Measurements from ENCODE around the gene MSN. TPM values are rescaled to one million over a fixed set of nuclear protein-coding genes. Genes with fewer than 3 reads are reported as not detected.

Gene MSN
- polyA plus RNA-seq, 2 donors = 32.9 to 50.4 TPM

GRCh38 chrX:65731684-65732289 lies 64.3 kb downstream of the MSN start:
- Histone ChIP-seq H3K4me3 (ENCODE audit: low read depth in 1 of 2, low read length in 2 of 2) (no peak overlapping the region), H3K27ac (ENCODE audit: low read depth in 2 of 2, low read length in 1 of 2) (no peak overlapping the region), H3K9me3 (ENCODE audit: control insufficient read depth in 2 of 2, insufficient read depth in 1 of 2, low read depth in 1 of 2, low read length in 1 of 2) (no peaks in the 10 kb centered on the region), H3K4me1 (ENCODE audit: control insufficient read depth in 2 of 2, insufficient read depth in 2 of 2, low read length in 1 of 2) (no peaks in the 10 kb centered on the region), H3K36me3 (ENCODE audit: control insufficient read depth in 2 of 2, insufficient read depth in 2 of 2, low read length in 1 of 2) (peaks cover 6 to 15% of the 10 kb centered on the region in 2 donors), H3K27me3 (ENCODE audit: control insufficient read depth in 1 of 2, insufficient read depth in 2 of 2, low read length in 2 of 2) (no peaks in the 10 kb centered on the region)
- 55 to 82% methylated on average over 1 of the region's 1 CpG for whole genome bisulfite sequencing, 2 donors

GRCh38 chrX:65740909-65741308 lies 73.5 kb downstream of the MSN start:
- no peaks in the 10 kb centered on the region for H3K4me1 ChIP-seq (ENCODE audit: control insufficient read depth in 2 of 2, insufficient read depth in 2 of 2, low read length in 1 of 2)
- peaks cover 0 to 26% of the 10 kb centered on the region in 2 donors for H3K36me3 ChIP-seq (ENCODE audit: control insufficient read depth in 2 of 2, insufficient read depth in 2 of 2, low read length in 1 of 2)
- no peaks in the 10 kb centered on the region for H3K27me3 ChIP-seq (ENCODE audit: control insufficient read depth in 1 of 2, insufficient read depth in 2 of 2, low read length in 2 of 2)
- H3K27ac ChIP-seq (ENCODE audit: low read depth in 2 of 2, low read length in 1 of 2) = no peak overlapping the region
- no peaks in the 10 kb centered on the region for H3K9me3 ChIP-seq (ENCODE audit: control insufficient read depth in 2 of 2, insufficient read depth in 1 of 2, low read depth in 1 of 2, low read length in 1 of 2)
- H3K4me3 ChIP-seq (ENCODE audit: low read depth in 1 of 2, low read length in 2 of 2) = no peak overlapping the region

GRCh38 chrX:65741823-65742222 lies 74.4 kb downstream of the MSN start:
- WGBS, 2 donors = 63 to 68% methylated on average over 2 of the region's 2 CpGs
- H3K4me1 ChIP-seq (ENCODE audit: control insufficient read depth in 2 of 2, insufficient read depth in 2 of 2, low read length in 1 of 2) = no peaks in the 10 kb centered on the region
- H3K27ac ChIP-seq (ENCODE audit: low read depth in 2 of 2, low read length in 1 of 2) = no peak overlapping the region
- no peaks in the 10 kb centered on the region for H3K9me3 ChIP-seq (ENCODE audit: control insufficient read depth in 2 of 2, insufficient read depth in 1 of 2, low read depth in 1 of 2, low read length in 1 of 2)
- H3K36me3 ChIP-seq (ENCODE audit: control insufficient read depth in 2 of 2, insufficient read depth in 2 of 2, low read length in 1 of 2) = peaks cover 0 to 22% of the 10 kb centered on the region in 2 donors
- H3K4me3 ChIP-seq (ENCODE audit: low read depth in 1 of 2, low read length in 2 of 2) = no peak overlapping the region
- no peaks in the 10 kb centered on the region for H3K27me3 ChIP-seq (ENCODE audit: control insufficient read depth in 1 of 2, insufficient read depth in 2 of 2, low read length in 2 of 2)

- H3K27me3 ChIP-seq (ENCODE audit: control insufficient read depth in 1 of 2, insufficient read depth in 2 of 2, low read length in 2 of 2) = no peaks in the 10 kb centered on the region
- no peak overlapping the region for H3K27ac ChIP-seq (ENCODE audit: low read depth in 2 of 2, low read length in 1 of 2)
- 39 to 79% methylated on average over 1 of the region's 1 CpG for WGBS, 2 donors
- peaks cover 0 to 5% of the 10 kb centered on the region in 2 donors for H3K36me3 ChIP-seq (ENCODE audit: control insufficient read depth in 2 of 2, insufficient read depth in 2 of 2, low read length in 1 of 2)
- no peaks in the 10 kb centered on the region for H3K4me1 ChIP-seq (ENCODE audit: control insufficient read depth in 2 of 2, insufficient read depth in 2 of 2, low read length in 1 of 2)
- H3K4me3 ChIP-seq (ENCODE audit: low read depth in 1 of 2, low read length in 2 of 2) = no peak overlapping the region
- no peaks in the 10 kb centered on the region for H3K9me3 ChIP-seq (ENCODE audit: control insufficient read depth in 2 of 2, insufficient read depth in 1 of 2, low read depth in 1 of 2, low read length in 1 of 2)
Observed at GRCh38 chrX:65744965-65745364, 77.5 kb downstream of the MSN start.

GRCh38 chrX:65745427-65745826 lies 78.0 kb downstream of the MSN start:
- no peak overlapping the region for H3K27ac ChIP-seq (ENCODE audit: low read depth in 2 of 2, low read length in 1 of 2)
- H3K4me1 ChIP-seq (ENCODE audit: control insufficient read depth in 2 of 2, insufficient read depth in 2 of 2, low read length in 1 of 2) = no peaks in the 10 kb centered on the region
- H3K36me3 ChIP-seq (ENCODE audit: control insufficient read depth in 2 of 2, insufficient read depth in 2 of 2, low read length in 1 of 2) = peaks cover 0 to 3% of the 10 kb centered on the region in 2 donors
- H3K4me3 ChIP-seq (ENCODE audit: low read depth in 1 of 2, low read length in 2 of 2) = no peak overlapping the region
- no peaks in the 10 kb centered on the region for H3K27me3 ChIP-seq (ENCODE audit: control insufficient read depth in 1 of 2, insufficient read depth in 2 of 2, low read length in 2 of 2)
- WGBS, 2 donors = 52 to 60% methylated on average over 6 of the region's 6 CpGs
- H3K9me3 ChIP-seq (ENCODE audit: control insufficient read depth in 2 of 2, insufficient read depth in 1 of 2, low read depth in 1 of 2, low read length in 1 of 2) = no peaks in the 10 kb centered on the region

GRCh38 chrX:65745992-65746391 lies 78.5 kb downstream of the MSN start:
- no peak overlapping the region for H3K4me3 ChIP-seq (ENCODE audit: low read depth in 1 of 2, low read length in 2 of 2)
- peaks cover 0 to under 1% of the 10 kb centered on the region in 2 donors for H3K9me3 ChIP-seq (ENCODE audit: control insufficient read depth in 2 of 2, insufficient read depth in 1 of 2, low read depth in 1 of 2, low read length in 1 of 2)
- H3K4me1 ChIP-seq (ENCODE audit: control insufficient read depth in 2 of 2, insufficient read depth in 2 of 2, low read length in 1 of 2) = no peaks in the 10 kb centered on the region
- H3K27ac ChIP-seq (ENCODE audit: low read depth in 2 of 2, low read length in 1 of 2) = no peak overlapping the region
- H3K36me3 ChIP-seq (ENCODE audit: control insufficient read depth in 2 of 2, insufficient read depth in 2 of 2, low read length in 1 of 2) = no peaks in the 10 kb centered on the region
- 48 to 59% methylated on average over 5 of the region's 5 CpGs for WGBS, 2 donors
- H3K27me3 ChIP-seq (ENCODE audit: control insufficient read depth in 1 of 2, insufficient read depth in 2 of 2, low read length in 2 of 2) = no peaks in the 10 kb centered on the region

- Histone ChIP-seq H3K4me3 (ENCODE audit: low read depth in 1 of 2, low read length in 2 of 2) (no peak overlapping the region), H3K27me3 (ENCODE audit: control insufficient read depth in 1 of 2, insufficient read depth in 2 of 2, low read length in 2 of 2) (peaks cover 0 to 4% of the 10 kb centered on the region in 2 donors), H3K9me3 (ENCODE audit: control insufficient read depth in 2 of 2, insufficient read depth in 1 of 2, low read depth in 1 of 2, low read length in 1 of 2) (peaks cover 0 to 3% of the 10 kb centered on the region in 2 donors), H3K36me3 (ENCODE audit: control insufficient read depth in 2 of 2, insufficient read depth in 2 of 2, low read length in 1 of 2) (no peaks in the 10 kb centered on the region), H3K27ac (ENCODE audit: low read depth in 2 of 2, low read length in 1 of 2) (no peak overlapping the region), H3K4me1 (ENCODE audit: control insufficient read depth in 2 of 2, insufficient read depth in 2 of 2, low read length in 1 of 2) (no peaks in the 10 kb centered on the region)
- 76 to 81% methylated on average over 6 of the region's 6 CpGs for WGBS, 2 donors
Observed at GRCh38 chrX:65750674-65751469, 83.4 kb downstream of the MSN start.

GRCh38 chrX:65751519-65751918 lies 84.1 kb downstream of the MSN start:
- Histone ChIP-seq H3K4me1 (ENCODE audit: control insufficient read depth in 2 of 2, insufficient read depth in 2 of 2, low read length in 1 of 2) (no peaks in the 10 kb centered on the region), H3K4me3 (ENCODE audit: low read depth in 1 of 2, low read length in 2 of 2) (no peak overlapping the region), H3K36me3 (ENCODE audit: control insufficient read depth in 2 of 2, insufficient read depth in 2 of 2, low read length in 1 of 2) (no peaks in the 10 kb centered on the region), H3K9me3 (ENCODE audit: control insufficient read depth in 2 of 2, insufficient read depth in 1 of 2, low read depth in 1 of 2, low read length in 1 of 2) (peaks cover 0 to 3% of the 10 kb centered on the region in 2 donors), H3K27me3 (ENCODE audit: control insufficient read depth in 1 of 2, insufficient read depth in 2 of 2, low read length in 2 of 2) (peaks cover 0 to 4% of the 10 kb centered on the region in 2 donors), H3K27ac (ENCODE audit: low read depth in 2 of 2, low read length in 1 of 2) (no peak overlapping the region)
- 68 to 90% methylated on average over 2 of the region's 2 CpGs for WGBS, 2 donors

GRCh38 chrX:65752294-65752693 lies 84.8 kb downstream of the MSN start:
- WGBS, 2 donors = 45 to 64% methylated on average over 3 of the region's 3 CpGs
- H3K4me3 ChIP-seq (ENCODE audit: low read depth in 1 of 2, low read length in 2 of 2) = no peak overlapping the region
- peaks cover 0 to 3% of the 10 kb centered on the region in 2 donors for H3K9me3 ChIP-seq (ENCODE audit: control insufficient read depth in 2 of 2, insufficient read depth in 1 of 2, low read depth in 1 of 2, low read length in 1 of 2)
- H3K4me1 ChIP-seq (ENCODE audit: control insufficient read depth in 2 of 2, insufficient read depth in 2 of 2, low read length in 1 of 2) = no peaks in the 10 kb centered on the region
- H3K27ac ChIP-seq (ENCODE audit: low read depth in 2 of 2, low read length in 1 of 2) = no peak overlapping the region
- no peaks in the 10 kb centered on the region for H3K36me3 ChIP-seq (ENCODE audit: control insufficient read depth in 2 of 2, insufficient read depth in 2 of 2, low read length in 1 of 2)
- peaks cover 0 to 4% of the 10 kb centered on the region in 2 donors for H3K27me3 ChIP-seq (ENCODE audit: control insufficient read depth in 1 of 2, insufficient read depth in 2 of 2, low read length in 2 of 2)

GRCh38 chrX:65755786-65756185 lies 88.3 kb downstream of the MSN start:
- Histone ChIP-seq H3K27me3 (ENCODE audit: control insufficient read depth in 1 of 2, insufficient read depth in 2 of 2, low read length in 2 of 2) (peaks cover 0 to 6% of the 10 kb centered on the region in 2 donors), H3K4me3 (ENCODE audit: low read depth in 1 of 2, low read length in 2 of 2) (no peak overlapping the region), H3K9me3 (ENCODE audit: control insufficient read depth in 2 of 2, insufficient read depth in 1 of 2, low read depth in 1 of 2, low read length in 1 of 2) (peaks cover 0 to 3% of the 10 kb centered on the region in 2 donors), H3K4me1 (ENCODE audit: control insufficient read depth in 2 of 2, insufficient read depth in 2 of 2, low read length in 1 of 2) (no peaks in the 10 kb centered on the region), H3K27ac (ENCODE audit: low read depth in 2 of 2, low read length in 1 of 2) (no peak overlapping the region), H3K36me3 (ENCODE audit: control insufficient read depth in 2 of 2, insufficient read depth in 2 of 2, low read length in 1 of 2) (no peaks in the 10 kb centered on the region)
- WGBS, 2 donors = 51 to 53% methylated on average over 3 of the region's 3 CpGs
